MG63 (cell line): ENCODE results near the gene TGFBR1. TPM values are rescaled to one million over a fixed set of nuclear protein-coding genes. Genes with fewer than 3 reads are reported as not detected.

ENCODE experiments used
- DNase-seq: peaks from one replicate; pipeline ENCODE4 v3.0.0-alpha.2; 2020
- H3K27me3 ChIP-seq: fragments of 250-450 bp; sonication (Bioruptor Pico); 2 replicates; pipeline ENCODE4 v1.5.1; 2020; ENCODE audit warnings: mild to moderate bottlenecking, moderate library complexity
- H3K36me3 ChIP-seq: fragments of 250-450 bp; sonication (Bioruptor Pico); 2 replicates; pipeline ENCODE4 v1.5.1; 2020; ENCODE audit warnings: mild to moderate bottlenecking, moderate library complexity
- H3K4me3 ChIP-seq: fragments of 250-450 bp; sonication (Bioruptor Pico); 2 replicates; pipeline ENCODE4 v1.5.1; 2020; ENCODE audit warnings: mild to moderate bottlenecking, moderate library complexity
- H3K9me3 ChIP-seq: fragments of 250-450 bp; sonication (Bioruptor Pico); 2 replicates; pipeline ENCODE4 v1.5.1; 2020; ENCODE audit warnings: mild to moderate bottlenecking, moderate library complexity
- total RNA-seq: library from RNA; depleted of rRNA; stranded (reverse); fragments of >200 nt; shearing (Covaris generic); gene quantifications from 2 replicates; pipeline ENCODE4 v1.2.3, GENCODE V29; 2014; ENCODE audit warnings: low replicate concordance

TGFBR1 gene
- total RNA-seq, 1 experiment from 2014 or later, result 19.1 TPM

DNA sequence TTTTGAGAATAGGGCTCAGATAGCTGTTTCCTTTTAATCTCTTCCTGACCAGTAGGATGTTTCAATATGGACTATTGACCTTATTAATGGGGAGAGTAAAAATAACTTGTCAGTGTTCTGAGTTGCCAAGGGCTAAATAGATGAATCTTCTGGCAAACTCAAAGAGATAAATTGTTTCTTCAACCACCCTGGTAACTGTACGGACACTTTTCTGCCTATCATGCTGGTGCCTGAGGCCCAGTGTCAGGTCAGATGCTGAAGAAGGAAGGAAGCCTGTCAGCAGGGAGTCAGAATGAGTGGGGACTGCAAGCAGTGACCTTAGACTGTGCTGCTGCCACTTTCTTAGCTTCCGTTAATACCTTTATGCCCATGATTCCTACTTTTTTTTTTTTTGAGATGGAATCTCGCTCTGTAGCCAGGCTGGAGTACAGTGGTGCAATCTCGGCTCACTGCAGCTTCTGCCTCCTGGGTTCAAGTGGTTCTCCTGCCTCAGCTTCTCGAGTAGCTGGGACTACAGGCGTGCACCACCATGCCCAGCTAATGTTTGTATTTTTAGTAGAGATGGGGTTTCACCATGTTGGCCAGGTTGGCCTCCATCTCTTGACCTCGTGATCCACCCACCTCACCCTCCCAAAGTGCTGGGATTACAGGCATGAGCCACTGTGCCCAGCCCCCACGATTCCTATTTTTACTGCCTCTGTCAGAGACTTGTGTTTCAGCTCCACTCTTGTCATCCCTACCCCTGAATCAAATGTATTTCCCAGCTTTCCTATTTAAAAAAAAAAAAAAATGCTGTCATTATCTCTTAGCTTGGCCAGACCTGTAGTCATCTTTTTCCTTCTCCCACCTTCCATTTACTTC, 33.7 kb downstream of the TGFBR1 start:
- Histone ChIP-seq H3K27me3 (no peaks in the 10 kb centered on the region), H3K9me3 (no peaks in the 10 kb centered on the region; the same call in 1 of the 2 replicates), H3K36me3 (peaks cover 21% of the 10 kb centered on the region), H3K4me3 (no peak overlapping the region)
- no peak for DNase-seq

DNA sequence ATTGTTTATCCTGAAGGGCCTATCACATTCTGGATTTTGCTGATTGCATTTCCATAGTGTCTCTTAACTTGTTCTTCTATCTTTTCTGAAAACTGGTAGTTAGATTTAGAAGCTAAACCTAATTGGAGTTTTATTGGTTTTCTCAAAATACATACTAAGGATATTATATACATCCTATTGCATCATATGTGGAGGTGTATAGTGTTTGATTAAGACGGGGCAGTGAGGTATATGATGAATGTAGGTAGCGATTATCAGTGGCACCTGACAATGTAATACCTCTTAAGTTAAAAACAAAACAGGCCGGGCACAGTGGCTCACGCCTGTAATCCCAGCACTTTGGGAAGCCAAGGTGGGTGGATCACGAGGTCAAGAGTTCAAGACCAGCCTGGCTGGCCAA, 35.0 kb downstream of the TGFBR1 start:
- H3K27me3 ChIP-seq, result no peaks in the 10 kb centered on the region
- peaks cover 30% of the 10 kb centered on the region for H3K36me3 ChIP-seq
- DNase-seq, result no peak
- no peak overlapping the region for H3K4me3 ChIP-seq
- H3K9me3 ChIP-seq, result no peaks in the 10 kb centered on the region; the same call in 1 of the 2 replicates

DNA sequence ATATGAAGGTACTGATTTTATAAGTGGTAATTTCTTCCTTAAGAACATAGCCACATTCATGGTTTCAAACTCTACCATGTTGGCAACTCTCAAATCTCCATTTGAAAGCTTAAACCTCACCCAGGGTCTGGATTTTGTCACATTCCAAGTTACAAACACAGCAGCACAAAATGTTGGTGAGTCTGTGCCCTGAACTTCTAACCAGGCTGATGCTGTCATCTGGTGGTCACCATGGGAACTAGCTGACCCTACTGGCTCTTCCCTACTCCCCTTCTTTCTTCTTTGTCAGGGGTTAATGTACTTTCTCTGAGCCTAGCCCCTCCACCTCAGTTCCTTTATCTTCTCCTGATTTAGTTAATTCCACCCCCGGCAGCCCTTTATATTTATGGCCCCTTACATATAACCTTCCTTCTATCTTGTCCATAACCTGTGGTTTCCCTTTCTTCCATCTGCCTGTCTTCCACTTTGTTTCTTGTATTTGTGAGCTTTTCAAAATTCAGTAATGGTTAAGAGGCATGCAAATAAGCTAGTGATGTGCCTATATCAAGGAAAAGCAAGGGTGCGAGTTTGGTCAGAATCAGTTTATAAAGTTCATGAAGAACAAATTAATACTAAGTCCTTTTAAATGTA, 35.9 kb downstream of the TGFBR1 start:
- Histone ChIP-seq H3K27me3 (no peaks in the 10 kb centered on the region), H3K9me3 (no peaks in the 10 kb centered on the region), H3K36me3 (peaks cover 40% of the 10 kb centered on the region), H3K4me3 (no peak overlapping the region)
- DNase-seq, result no peak

DNA sequence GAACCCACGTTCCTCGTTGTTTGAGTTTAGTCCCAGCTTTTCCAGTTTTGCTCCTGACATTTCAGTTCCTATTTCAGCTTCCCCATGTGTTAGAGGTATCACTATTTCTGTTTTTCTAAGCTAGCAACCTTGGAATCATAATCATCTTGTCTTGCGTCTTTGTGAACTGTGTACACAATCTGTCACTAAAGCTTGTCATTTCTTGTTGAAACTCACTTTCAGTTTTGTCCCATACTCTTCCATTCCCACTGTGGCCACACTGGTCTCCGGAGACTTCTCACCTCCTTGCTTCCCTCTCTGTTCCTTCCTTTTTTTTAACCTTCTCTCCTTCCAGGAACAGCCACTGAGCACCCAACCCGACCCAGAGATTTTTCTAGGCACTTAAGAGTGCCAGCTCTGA, 36.9 kb downstream of the TGFBR1 start:
- no peak for DNase-seq

DNA sequence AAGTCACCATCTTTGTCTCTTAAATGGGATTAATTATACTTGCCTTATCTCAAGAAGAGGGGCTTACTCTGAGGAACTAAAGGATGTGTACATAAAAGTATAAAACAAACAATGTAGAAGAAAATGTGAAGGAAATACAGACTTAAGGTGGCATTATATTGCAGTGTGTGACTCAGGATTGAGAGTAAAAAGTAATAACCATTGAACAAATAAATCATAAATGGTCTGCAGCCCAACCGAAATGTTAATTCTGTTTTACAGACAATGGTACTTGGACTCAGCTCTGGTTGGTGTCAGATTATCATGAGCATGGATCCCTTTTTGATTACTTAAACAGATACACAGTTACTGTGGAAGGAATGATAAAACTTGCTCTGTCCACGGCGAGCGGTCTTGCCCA, 37.4 kb downstream of the TGFBR1 start:
- H3K27me3 ChIP-seq, result no peaks in the 10 kb centered on the region
- H3K36me3 ChIP-seq, result peaks cover 44% of the 10 kb centered on the region

More for the DNA sequence above, 36.9 kb downstream of the TGFBR1 start:
- Histone ChIP-seq H3K27me3 (no peaks in the 10 kb centered on the region), H3K4me3 (no peak overlapping the region), H3K9me3 (no peaks in the 10 kb centered on the region), H3K36me3 (peaks cover 40% of the 10 kb centered on the region)

DNA sequence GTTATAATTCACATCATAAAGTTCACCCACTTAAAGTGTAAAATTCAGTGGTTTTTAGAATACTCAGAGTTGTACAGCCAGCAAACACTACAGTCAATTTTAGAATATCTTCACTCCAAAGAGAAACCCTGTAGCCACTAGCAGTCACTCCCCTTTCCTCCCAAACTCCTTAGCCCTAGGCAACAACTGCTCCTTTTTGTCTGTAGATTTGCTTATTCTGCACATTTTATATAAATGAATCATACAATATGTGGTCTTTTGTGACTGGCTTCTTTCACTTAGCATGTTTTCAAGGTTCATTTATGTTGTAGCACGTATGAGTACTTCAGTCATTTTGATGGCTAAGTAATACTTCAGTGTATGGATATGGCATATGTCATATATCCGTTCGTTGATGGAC, 38.7 kb downstream of the TGFBR1 start:
- DNase-seq, result no peak
- Histone ChIP-seq H3K4me3 (no peak overlapping the region), H3K36me3 (peaks cover 56% of the 10 kb centered on the region), H3K27me3 (no peaks in the 10 kb centered on the region), H3K9me3 (no peaks in the 10 kb centered on the region)

More for the DNA sequence above, 37.4 kb downstream of the TGFBR1 start:
- DNase-seq, result no peak
- Histone ChIP-seq H3K4me3 (no peak overlapping the region), H3K9me3 (no peaks in the 10 kb centered on the region)

DNA sequence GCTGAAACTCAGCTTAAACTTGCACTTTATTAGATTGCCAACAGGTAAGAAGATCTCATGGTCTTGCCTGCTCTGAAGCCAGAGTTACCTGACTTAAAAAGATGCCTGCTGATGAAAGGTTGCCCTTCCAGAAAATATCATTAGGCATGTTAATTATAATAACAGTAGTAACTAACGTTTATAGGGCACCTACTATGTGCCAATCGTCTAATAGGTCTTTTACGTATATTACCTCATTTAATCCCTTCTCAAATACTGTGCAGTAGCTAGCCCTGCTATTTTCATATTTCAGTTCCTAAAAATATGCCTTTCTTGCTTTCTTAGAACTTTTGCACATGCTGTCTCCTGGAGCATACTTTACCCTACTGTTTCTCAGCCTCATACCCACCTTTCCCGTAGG, 40.1 kb downstream of the TGFBR1 start:
- Histone ChIP-seq H3K27me3 (no peaks in the 10 kb centered on the region), H3K9me3 (no peaks in the 10 kb centered on the region), H3K4me3 (no peak overlapping the region), H3K36me3 (peaks cover 54% of the 10 kb centered on the region)
- DNase-seq, result no peak

DNA sequence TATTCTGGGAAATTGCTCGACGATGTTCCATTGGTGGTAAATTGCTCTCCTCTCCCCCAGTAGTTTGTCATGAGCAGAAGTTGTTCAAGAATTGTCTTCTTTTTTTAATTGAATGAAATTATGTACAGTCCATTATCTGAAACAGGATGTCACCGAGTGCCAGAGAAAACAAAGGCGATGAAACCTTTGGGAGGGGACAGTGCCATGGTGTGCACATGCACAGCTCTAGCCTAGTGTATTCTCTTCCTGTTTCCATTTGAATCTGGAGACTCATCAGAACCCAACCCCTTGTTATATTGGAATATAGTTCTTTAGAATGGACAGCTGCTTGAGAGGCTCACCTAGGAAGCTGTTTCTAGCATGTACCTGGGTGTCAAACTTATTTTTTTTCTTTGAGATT, 41.7 kb downstream of the TGFBR1 start:
- H3K36me3 ChIP-seq, result peaks cover 54% of the 10 kb centered on the region
- no peak for DNase-seq
- no peaks in the 10 kb centered on the region for H3K9me3 ChIP-seq
- no peaks in the 10 kb centered on the region for H3K27me3 ChIP-seq
- no peak overlapping the region for H3K4me3 ChIP-seq

DNA sequence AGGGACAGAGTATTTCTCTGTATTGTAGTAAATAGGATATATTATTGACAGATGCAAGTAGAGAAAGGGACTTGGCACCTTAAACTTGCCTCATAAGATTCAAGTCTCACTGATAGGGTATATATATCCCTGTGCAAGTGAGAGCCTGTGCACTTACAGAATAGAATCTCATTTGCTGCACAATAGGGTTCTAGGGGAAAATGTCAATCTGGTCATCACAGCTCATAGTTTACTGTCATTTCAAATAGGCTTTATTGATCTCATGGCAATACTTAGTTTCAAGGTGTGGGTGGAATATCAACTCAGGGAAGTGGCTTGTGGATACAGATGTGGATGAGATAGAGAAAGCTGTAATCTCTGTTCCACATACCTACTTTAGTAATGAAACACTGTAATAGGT, 42.3 kb downstream of the TGFBR1 start:
- no peak for DNase-seq

DNA sequence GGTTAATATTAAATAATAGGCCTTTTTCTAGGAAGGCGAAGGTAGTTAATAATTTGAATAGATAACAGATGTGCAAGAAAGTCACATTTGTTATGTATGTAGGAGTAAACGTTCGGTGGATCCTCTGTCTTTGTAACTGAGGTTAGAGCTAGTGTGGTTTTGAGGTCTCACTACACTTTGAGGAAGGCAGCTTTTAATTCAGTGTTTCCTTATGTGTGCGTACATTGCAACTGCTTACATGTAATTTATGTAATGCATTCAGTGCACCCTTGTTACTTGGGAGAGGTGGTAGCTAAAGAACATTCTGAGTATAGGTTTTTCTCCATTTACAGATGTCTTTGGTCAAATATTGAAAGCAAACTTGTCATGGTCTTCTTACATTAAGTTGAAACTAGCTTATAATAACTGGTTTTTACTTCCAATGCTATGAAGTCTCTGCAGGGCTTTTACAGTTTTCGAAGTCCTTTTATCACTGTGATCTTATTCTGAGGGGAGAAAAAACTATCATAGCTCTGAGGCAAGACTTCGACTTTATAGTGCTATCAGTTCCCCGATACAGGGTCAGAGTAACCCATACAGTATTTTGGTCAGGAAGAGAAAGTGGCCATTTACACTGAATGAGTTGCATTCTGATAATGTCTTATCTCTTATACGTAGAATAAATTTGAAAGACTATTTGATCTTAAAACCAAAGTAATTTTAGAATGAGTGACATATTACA, 45.7 kb downstream of the TGFBR1 start:
- H3K9me3 ChIP-seq, result no peaks in the 10 kb centered on the region
- peaks cover 28% of the 10 kb centered on the region for H3K36me3 ChIP-seq
- DNase-seq, result no peak
- no peaks in the 10 kb centered on the region for H3K27me3 ChIP-seq
- H3K4me3 ChIP-seq, result no peak overlapping the region

More for the DNA sequence above, 42.3 kb downstream of the TGFBR1 start:
- Histone ChIP-seq H3K9me3 (no peaks in the 10 kb centered on the region), H3K27me3 (no peaks in the 10 kb centered on the region), H3K4me3 (no peak overlapping the region), H3K36me3 (peaks cover 54% of the 10 kb centered on the region)

DNA sequence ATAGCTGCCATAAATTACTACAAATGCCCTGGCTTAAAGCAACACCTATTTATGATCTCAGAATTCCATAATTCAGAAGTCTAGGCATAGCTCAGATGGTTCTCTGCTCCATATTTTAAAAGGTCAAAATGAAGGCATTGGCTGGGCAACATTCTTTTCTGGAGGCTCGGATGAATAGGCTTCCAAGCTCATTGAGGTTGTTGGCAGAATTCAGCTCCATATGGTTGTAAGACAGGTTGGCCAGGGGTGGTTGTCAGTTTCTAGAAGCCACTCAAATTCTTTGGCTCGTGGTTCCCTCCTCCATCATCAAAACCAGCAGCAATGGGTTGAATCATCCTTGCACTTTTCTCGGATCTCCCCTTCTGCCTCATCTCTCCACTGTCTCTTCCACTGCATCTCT, 49.4 kb downstream of the TGFBR1 start:
- Histone ChIP-seq H3K9me3 (no peaks in the 10 kb centered on the region), H3K4me3 (no peak overlapping the region), H3K27me3 (no peaks in the 10 kb centered on the region), H3K36me3 (peaks cover 5% of the 10 kb centered on the region; the same call in 1 of the 2 replicates)
- DNase-seq, result no peak

DNA sequence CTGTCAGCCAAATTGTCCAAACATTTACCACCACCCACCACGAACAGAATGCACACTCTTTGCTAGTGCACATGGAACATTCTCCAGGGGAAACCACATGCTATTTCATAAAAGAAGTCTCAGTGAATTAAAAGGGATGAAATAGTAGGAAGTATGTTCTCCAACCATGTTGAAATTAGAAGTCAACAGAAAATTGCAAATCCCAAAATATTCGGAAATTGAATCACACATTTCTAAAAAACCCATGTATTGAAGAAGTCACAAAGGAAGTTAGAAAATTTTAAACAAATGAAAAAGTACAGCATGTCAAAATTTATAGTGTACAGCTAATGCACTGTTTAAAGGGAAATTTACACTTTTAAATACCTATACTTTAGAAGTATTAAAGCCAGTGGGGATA, 50.8 kb downstream of the TGFBR1 start:
- Histone ChIP-seq H3K27me3 (no peaks in the 10 kb centered on the region), H3K4me3 (no peak overlapping the region), H3K36me3 (0 out of 2 replicates have a peak, but pooled peaks cover 2% of the 10 kb centered on the region), H3K9me3 (no peaks in the 10 kb centered on the region)
- DNase-seq, result no peak

DNA sequence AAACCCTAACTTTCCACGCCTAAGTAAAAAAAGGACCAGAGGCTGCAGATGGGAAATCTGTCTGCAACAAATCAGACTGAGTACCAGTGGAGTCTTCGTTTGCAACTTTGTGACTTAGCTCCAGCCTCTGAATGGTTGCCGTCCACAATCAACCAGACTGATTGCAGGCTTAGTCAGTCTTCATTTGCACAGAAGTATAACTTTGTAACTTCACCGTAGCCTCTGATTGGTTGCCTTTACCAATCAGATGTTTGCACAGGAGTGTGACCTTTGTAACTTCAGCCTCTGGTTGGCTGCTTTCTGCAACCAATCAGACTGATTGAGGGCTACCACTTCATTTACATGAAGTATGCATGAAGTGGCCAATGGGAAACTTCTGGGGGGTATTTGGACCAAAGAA, 53.7 kb downstream of the TGFBR1 start:
- Histone ChIP-seq H3K4me3 (no peak overlapping the region), H3K36me3 (no peaks in the 10 kb centered on the region), H3K27me3 (no peaks in the 10 kb centered on the region), H3K9me3 (no peaks in the 10 kb centered on the region)
- DNase-seq, result no peak

DNA sequence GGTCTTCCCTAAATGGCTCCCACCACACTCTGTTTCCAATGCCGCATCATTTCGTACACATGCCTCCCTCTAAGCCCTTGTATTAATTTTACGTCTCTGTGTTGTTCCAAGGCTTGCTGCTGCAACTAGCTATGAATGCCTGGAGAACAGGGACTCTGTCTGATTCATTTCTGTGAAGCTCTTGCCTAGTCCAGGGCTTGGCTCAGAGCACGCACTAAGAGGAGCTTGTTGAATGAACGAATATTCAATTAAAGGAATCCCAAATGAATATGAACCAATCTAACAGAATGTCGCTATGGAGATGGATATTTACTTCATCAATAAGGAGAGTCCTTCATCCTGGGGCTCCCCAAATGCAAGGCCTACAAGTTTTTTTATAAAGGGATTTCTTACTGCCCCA, 55.3 kb downstream of the TGFBR1 start:
- Histone ChIP-seq H3K9me3 (no peaks in the 10 kb centered on the region), H3K27me3 (no peaks in the 10 kb centered on the region), H3K4me3 (no peak overlapping the region), H3K36me3 (no peaks in the 10 kb centered on the region)
- DNase-seq, result no peak

DNA sequence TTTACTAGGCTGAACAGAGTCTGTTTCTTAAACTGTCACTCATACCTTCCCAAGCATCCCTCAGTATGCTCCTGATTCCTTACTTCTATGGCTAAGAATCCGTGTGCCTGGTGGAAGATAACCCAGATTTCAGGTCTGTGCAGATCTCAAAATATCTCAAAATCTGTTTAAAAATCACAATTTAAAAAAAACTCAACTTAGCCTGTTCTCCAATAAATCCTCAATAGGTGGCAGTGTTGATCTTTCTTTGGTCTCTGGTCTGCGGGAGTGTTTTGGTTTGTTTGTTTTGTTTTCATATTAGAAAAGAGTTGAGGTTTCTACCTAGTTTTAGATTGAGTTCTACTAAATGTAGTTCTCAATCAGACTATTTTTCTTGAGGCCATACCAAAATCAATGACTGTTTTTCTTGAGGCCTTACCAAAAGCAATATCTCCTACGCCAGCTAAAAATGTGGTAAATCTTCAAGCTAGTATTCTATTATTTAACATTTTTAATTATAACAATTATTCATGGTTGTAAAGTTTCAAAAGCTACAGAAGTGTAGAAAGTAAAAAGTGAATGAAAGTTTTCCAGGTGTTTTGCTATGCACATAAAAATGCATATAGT, 57.9 kb downstream of the TGFBR1 start:
- H3K36me3 ChIP-seq, result no peaks in the 10 kb centered on the region
- H3K9me3 ChIP-seq, result no peaks in the 10 kb centered on the region
- no peak overlapping the region for H3K4me3 ChIP-seq
- H3K27me3 ChIP-seq, result no peaks in the 10 kb centered on the region
- no peak for DNase-seq

DNA sequence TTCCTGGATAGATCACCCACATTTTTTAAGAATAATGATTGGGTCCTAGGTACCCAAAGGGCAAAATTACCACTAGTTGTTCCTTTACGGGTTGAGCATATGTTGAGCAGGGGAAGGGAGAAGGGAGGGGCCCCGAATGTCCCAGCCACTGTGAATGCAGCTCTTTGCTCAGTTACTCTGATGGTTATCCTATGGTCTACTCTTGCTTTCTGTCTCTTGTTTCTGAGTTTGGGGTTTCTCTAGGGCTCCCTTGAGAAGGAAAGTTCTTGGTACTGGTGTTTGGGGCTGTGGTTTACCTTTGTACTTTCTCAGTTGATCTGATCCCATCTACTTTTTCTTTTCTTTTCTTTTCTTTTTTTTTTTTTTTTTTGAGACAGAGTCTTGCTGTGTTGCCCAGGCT, 61.2 kb downstream of the TGFBR1 start:
- Histone ChIP-seq H3K27me3 (no peaks in the 10 kb centered on the region), H3K9me3 (no peaks in the 10 kb centered on the region), H3K36me3 (no peaks in the 10 kb centered on the region), H3K4me3 (no peak overlapping the region)
- DNase-seq, result no peak

DNA sequence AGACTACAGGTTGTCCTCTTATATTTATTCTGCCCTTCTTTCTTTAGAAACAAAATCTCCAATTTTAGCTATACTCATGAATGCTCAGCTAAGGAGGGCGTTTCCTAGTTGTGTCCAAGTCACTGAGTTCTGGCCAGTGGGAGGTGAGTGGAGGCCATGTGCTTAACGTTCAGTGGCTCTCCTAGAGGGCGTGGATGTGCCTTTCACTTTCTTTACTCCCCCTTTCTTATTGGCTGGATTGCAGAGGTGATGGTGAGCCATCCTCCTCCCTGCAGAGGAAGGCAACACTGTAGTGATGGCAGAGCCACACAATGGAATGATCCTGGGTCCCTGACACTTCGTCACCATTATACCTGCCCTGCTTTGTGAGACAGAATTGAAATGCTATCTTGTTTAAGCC, 62.2 kb downstream of the TGFBR1 start:
- Histone ChIP-seq H3K27me3 (no peaks in the 10 kb centered on the region), H3K9me3 (no peaks in the 10 kb centered on the region), H3K4me3 (no peak overlapping the region), H3K36me3 (no peaks in the 10 kb centered on the region)
- DNase-seq, result no peak
